GM23338 (cell line): ENCODE data around the gene ARHGEF10L. TPM values are rescaled to one million over a fixed set of nuclear protein-coding genes. Genes with fewer than 3 reads are reported as not detected.
A peak's percentile ranks its signal among the peaks of the same experiment; 100 is the strongest.

ENCODE experiments used
- ATAC-seq: fragments of 200-7000 bp; cut with Tn5 transposase; 3 replicates; pipeline ENCODE4 v1.9.1; 2020
- DNase-seq: peaks from one replicate; pipeline ENCODE4 v3.0.0-alpha.2; 2015; ENCODE audit warnings: low spot score
- H2AFZ ChIP-seq: fragments of 200-600 bp; sonication (generic); 2 replicates; pipeline ENCODE4 v1.8.0; 2016; ENCODE audit warnings: antibody characterized with exemption, mild to moderate bottlenecking, moderate library complexity
- H3F3A ChIP-seq: fragments of 200-600 bp; sonication (generic); replicated peaks from 2 replicates; pipeline ENCODE4 v1.8.0; 2017; ENCODE audit warnings: antibody characterized with exemption, mixed run types, low read depth
- H3K27ac ChIP-seq: fragments of 200-600 bp; sonication (generic); 2 replicates; pipeline ENCODE4 v1.6.1; 2016; ENCODE audit warnings: low read depth
- H3K27me3 ChIP-seq: fragments of 200-600 bp; sonication (generic); 2 replicates; pipeline ENCODE4 v1.8.0; 2016; ENCODE audit warnings: mild to moderate bottlenecking, mixed run types, moderate library complexity; ENCODE audit not compliant: insufficient read depth
- H3K36me3 ChIP-seq: fragments of 200-600 bp; sonication (generic); 2 replicates; pipeline ENCODE4 v1.8.0; 2016; ENCODE audit warnings: mild to moderate bottlenecking; ENCODE audit not compliant: insufficient read depth
- H3K4me1 ChIP-seq: fragments of 200-600 bp; sonication (generic); 2 replicates; pipeline ENCODE4 v1.8.0; 2016; ENCODE audit warnings: mild to moderate bottlenecking, moderate library complexity; ENCODE audit not compliant: insufficient read depth
- H3K4me2 ChIP-seq: fragments of 200-600 bp; sonication (generic); 2 replicates; pipeline ENCODE4 v1.7.1; 2017; ENCODE audit warnings: mixed run types
- H3K4me3 ChIP-seq: fragments of 200-600 bp; sonication (generic); 2 replicates; pipeline ENCODE4 v1.6.1; 2016; ENCODE audit warnings: mixed run types
- H3K79me2 ChIP-seq: fragments of 200-600 bp; sonication (generic); replicated peaks from 2 replicates; pipeline ENCODE4 v1.8.0; 2017; ENCODE audit warnings: mild to moderate bottlenecking; ENCODE audit not compliant: insufficient read depth
- H3K9me2 ChIP-seq: fragments of 200-600 bp; sonication (generic); 2 replicates; pipeline ENCODE4 v1.8.0; 2017; ENCODE audit not compliant: insufficient read depth
- H4K20me1 ChIP-seq: fragments of 200-600 bp; sonication (generic); replicated peaks from 2 replicates; pipeline ENCODE4 v1.8.0; 2017; ENCODE audit warnings: mild to moderate bottlenecking; ENCODE audit not compliant: insufficient read depth
- H3K27ac Mint-ChIP-seq: 2 replicates; pipeline ENCODE4 v1.8.0; 2020; ENCODE audit warnings: inconsistent platforms, mild to moderate bottlenecking, moderate library complexity, mixed read lengths
- H3K27me3 Mint-ChIP-seq: 3 replicates; pipeline ENCODE4 v1.8.0; 2022; ENCODE audit warnings: low read depth, mild to moderate bottlenecking, moderate library complexity, mixed read lengths, inconsistent platforms; ENCODE audit not compliant: insufficient read depth, poor library complexity
- H3K36me3 Mint-ChIP-seq: 3 replicates; pipeline ENCODE4 v1.8.0; 2021; ENCODE audit warnings: low read depth, mild to moderate bottlenecking, inconsistent platforms, moderate library complexity, mixed read lengths
- H3K4me1 Mint-ChIP-seq: 3 replicates; pipeline ENCODE4 v1.8.0; 2020; ENCODE audit warnings: mild to moderate bottlenecking, inconsistent platforms, mixed read lengths
- H3K4me3 Mint-ChIP-seq: 3 replicates; pipeline ENCODE4 v1.8.0; 2021; ENCODE audit warnings: moderate library complexity, mild to moderate bottlenecking, inconsistent platforms, mixed read lengths
- H3K9me3 Mint-ChIP-seq: 3 replicates; pipeline ENCODE4 v1.8.0; 2020; ENCODE audit warnings: moderate library complexity, mild to moderate bottlenecking, inconsistent platforms, mixed read lengths
- EZH2 ChIP-seq: fragments of 200-600 bp; sonication (generic); IDR thresholded peaks from one replicate; pipeline ENCODE4 v1.8.0; 2017; ENCODE audit warnings: antibody characterized with exemption, mild to moderate bottlenecking, low read depth; ENCODE audit not compliant: unreplicated experiment
- JUNB ChIP-seq: IDR thresholded peaks from one replicate; pipeline ENCODE4 v1.6.1; 2016; ENCODE audit warnings: antibody characterized with exemption; ENCODE audit not compliant: unreplicated experiment
- NANOG ChIP-seq: IDR thresholded peaks from 2 replicates; pipeline ENCODE4 v1.6.1; 2016; ENCODE audit warnings: antibody characterized with exemption, borderline replicate concordance
- POLR2AphosphoS5 ChIP-seq: IDR thresholded peaks from 2 replicates; pipeline ENCODE4 v1.6.1; 2016; ENCODE audit warnings: antibody characterized with exemption, low read depth
- STAT1 ChIP-seq: IDR thresholded peaks from one replicate; pipeline ENCODE4 v1.6.1; 2016; ENCODE audit warnings: antibody characterized with exemption; ENCODE audit not compliant: unreplicated experiment
- polyA plus RNA-seq: library from polyadenylated mRNA; unstranded; fragments of >200 nt; fragmentation: Nextera tagmentation; extraction: Ambion mirVana; gene quantifications from 2 replicates; pipeline ENCODE4 v1.2.1, GENCODE V29; 2016
- total RNA-seq: library from RNA; depleted of rRNA; stranded (reverse); fragments of >200 nt; shearing (Covaris generic); gene quantifications from 2 replicates; pipeline ENCODE4 v1.2.3, GENCODE V29; 2014
- TF ChIP-seq, protein P1 (sequence below): fragments of 250-450 bp; sonication (Bioruptor Pico); IDR thresholded peaks from 2 replicates; pipeline ENCODE4 v1.5.0; 2020; ENCODE audit warnings: mild to moderate bottlenecking, moderate library complexity
- TF ChIP-seq, protein P2 (sequence below), 2 experiments: fragments of 200-600 bp in 1 of 2; sonication (generic) in 1 of 2; conservative IDR thresholded peaks; 2 replicates each; pipeline versions ENCODE4 v1.5.1 to v1.6.1; 2016 to 2017; ENCODE audit warnings: antibody characterized with exemption in 2 of 2, low read depth in 2 of 2, mild to moderate bottlenecking in 2 of 2, moderate library complexity in 1 of 2
- TF ChIP-seq, protein P3 (sequence below): IDR thresholded peaks from 2 replicates; pipeline ENCODE4 v1.6.1; 2016; ENCODE audit warnings: antibody characterized with exemption
- TF ChIP-seq, protein P4 (sequence below): IDR thresholded peaks from one replicate; pipeline ENCODE4 v1.6.1; 2018; ENCODE audit warnings: antibody characterized with exemption; ENCODE audit not compliant: unreplicated experiment

The ARHGEF10L gene
- total and polyA plus RNA-seq, 2 experiments from 2014 or later, result 12.1 to 46.8 TPM

DNA sequence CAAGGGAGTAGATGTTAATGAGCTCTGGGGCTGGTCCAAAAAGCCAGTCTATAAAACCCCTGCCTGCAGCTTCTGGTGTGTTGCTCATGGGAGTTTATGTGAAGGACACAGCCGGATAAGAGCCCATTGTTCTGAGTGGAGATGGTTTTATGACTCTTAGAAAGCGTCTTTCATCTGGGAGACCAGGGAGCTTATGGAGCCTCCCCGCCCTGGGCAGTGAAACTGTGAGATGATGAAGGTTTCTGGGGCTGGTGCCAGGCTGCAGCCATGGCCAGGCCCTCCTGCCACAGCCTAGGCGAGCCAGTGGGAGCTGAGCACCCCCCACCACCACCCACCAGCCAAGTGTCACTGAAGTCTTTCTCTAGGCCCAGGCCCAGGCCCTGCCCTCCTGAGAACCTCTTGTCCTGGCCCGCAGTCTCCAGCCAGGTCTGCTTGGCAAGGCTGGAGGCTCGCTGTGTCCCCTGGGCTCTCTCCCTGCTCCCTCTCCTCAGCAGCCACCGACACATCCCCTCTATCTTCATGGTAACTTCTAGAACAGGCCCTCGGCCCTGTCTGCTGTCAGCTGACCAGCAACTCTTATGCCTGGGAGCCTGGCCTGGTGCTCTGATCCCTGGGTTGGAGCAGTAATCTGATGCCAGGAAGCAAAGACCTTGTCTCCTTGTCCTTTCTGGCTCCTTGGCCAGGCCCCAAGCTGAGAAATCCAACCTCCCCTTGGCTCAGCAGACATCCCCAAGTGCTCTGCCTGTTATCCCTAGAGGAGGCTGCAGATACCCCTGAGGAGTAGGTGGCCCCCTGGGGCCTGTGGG lies 7.6 kb upstream of the ARHGEF10L start:
- peak; percentile 44 for ATAC-seq
- peaks cover 12% of the 10 kb centered on the region for H3K27me3 Mint-ChIP-seq

More for the DNA sequence above, 7.6 kb upstream of the ARHGEF10L start:
- no peaks in the 10 kb centered on the region; the same call in 2 of the 3 replicates for H3K9me3 Mint-ChIP-seq
- no peaks in the 10 kb centered on the region for H3K79me2 ChIP-seq
- no peak for DNase-seq
- no peak overlapping the region for H3K4me3 Mint-ChIP-seq
- no peaks in the 10 kb centered on the region for H3K36me3 ChIP-seq
- no peaks in the 10 kb centered on the region for H3K27me3 ChIP-seq
- H3K4me3 ChIP-seq, result no peak overlapping the region
- H3K27ac Mint-ChIP-seq, result no peak overlapping the region
- H3K4me1 ChIP-seq, result peaks cover 18% of the 10 kb centered on the region
- H3K27ac ChIP-seq, result no peak overlapping the region
- no peaks in the 10 kb centered on the region for H3K9me2 ChIP-seq
- H4K20me1 ChIP-seq, result no peaks in the 10 kb centered on the region
- H3F3A ChIP-seq, result peaks cover 6% of the 10 kb centered on the region
- no peaks in the 10 kb centered on the region for H3K36me3 Mint-ChIP-seq
- H3K4me2 ChIP-seq, result no peak overlapping the region
- peaks cover 36% of the 10 kb centered on the region for H3K4me1 Mint-ChIP-seq
- peak overlapping the region; percentile 63; the same call in 1 of the 2 replicates for H2AFZ ChIP-seq
- TF ChIP-seq STAT1, result no peak
- TF ChIP-seq, protein P1, sequence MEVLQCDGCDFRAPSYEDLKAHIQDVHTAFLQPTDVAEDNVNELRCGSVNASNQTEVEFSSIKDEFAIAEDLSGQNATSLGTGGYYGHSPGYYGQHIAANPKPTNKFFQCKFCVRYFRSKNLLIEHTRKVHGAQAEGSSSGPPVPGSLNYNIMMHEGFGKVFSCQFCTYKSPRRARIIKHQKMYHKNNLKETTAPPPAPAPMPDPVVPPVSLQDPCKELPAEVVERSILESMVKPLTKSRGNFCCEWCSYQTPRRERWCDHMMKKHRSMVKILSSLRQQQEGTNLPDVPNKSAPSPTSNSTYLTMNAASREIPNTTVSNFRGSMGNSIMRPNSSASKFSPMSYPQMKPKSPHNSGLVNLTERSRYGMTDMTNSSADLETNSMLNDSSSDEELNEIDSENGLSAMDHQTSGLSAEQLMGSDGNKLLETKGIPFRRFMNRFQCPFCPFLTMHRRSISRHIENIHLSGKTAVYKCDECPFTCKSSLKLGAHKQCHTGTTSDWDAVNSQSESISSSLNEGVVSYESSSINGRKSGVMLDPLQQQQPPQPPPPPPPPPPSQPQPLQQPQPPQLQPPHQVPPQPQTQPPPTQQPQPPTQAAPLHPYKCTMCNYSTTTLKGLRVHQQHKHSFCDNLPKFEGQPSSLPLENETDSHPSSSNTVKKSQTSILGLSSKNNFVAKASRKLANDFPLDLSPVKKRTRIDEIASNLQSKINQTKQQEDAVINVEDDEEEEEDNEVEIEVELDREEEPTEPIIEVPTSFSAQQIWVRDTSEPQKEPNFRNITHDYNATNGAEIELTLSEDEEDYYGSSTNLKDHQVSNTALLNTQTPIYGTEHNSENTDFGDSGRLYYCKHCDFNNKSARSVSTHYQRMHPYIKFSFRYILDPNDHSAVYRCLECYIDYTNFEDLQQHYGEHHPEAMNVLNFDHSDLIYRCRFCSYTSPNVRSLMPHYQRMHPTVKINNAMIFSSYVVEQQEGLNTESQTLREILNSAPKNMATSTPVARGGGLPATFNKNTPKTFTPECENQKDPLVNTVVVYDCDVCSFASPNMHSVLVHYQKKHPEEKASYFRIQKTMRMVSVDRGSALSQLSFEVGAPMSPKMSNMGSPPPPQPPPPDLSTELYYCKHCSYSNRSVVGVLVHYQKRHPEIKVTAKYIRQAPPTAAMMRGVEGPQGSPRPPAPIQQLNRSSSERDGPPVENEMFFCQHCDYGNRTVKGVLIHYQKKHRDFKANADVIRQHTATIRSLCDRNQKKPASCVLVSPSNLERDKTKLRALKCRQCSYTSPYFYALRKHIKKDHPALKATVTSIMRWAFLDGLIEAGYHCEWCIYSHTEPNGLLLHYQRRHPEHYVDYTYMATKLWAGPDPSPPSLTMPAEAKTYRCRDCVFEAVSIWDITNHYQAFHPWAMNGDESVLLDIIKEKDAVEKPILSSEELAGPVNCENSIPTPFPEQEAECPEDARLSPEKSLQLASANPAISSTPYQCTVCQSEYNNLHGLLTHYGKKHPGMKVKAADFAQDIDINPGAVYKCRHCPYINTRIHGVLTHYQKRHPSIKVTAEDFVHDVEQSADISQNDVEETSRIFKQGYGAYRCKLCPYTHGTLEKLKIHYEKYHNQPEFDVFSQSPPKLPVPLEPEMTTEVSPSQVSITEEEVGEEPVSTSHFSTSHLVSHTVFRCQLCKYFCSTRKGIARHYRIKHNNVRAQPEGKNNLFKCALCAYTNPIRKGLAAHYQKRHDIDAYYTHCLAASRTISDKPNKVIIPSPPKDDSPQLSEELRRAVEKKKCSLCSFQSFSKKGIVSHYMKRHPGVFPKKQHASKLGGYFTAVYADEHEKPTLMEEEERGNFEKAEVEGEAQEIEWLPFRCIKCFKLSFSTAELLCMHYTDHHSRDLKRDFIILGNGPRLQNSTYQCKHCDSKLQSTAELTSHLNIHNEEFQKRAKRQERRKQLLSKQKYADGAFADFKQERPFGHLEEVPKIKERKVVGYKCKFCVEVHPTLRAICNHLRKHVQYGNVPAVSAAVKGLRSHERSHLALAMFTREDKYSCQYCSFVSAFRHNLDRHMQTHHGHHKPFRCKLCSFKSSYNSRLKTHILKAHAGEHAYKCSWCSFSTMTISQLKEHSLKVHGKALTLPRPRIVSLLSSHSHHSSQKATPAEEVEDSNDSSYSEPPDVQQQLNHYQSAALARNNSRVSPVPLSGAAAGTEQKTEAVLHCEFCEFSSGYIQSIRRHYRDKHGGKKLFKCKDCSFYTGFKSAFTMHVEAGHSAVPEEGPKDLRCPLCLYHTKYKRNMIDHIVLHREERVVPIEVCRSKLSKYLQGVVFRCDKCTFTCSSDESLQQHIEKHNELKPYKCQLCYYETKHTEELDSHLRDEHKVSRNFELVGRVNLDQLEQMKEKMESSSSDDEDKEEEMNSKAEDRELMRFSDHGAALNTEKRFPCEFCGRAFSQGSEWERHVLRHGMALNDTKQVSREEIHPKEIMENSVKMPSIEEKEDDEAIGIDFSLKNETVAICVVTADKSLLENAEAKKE (CRISPR knock-in tag), result no peak
- TF ChIP-seq, protein P2, sequence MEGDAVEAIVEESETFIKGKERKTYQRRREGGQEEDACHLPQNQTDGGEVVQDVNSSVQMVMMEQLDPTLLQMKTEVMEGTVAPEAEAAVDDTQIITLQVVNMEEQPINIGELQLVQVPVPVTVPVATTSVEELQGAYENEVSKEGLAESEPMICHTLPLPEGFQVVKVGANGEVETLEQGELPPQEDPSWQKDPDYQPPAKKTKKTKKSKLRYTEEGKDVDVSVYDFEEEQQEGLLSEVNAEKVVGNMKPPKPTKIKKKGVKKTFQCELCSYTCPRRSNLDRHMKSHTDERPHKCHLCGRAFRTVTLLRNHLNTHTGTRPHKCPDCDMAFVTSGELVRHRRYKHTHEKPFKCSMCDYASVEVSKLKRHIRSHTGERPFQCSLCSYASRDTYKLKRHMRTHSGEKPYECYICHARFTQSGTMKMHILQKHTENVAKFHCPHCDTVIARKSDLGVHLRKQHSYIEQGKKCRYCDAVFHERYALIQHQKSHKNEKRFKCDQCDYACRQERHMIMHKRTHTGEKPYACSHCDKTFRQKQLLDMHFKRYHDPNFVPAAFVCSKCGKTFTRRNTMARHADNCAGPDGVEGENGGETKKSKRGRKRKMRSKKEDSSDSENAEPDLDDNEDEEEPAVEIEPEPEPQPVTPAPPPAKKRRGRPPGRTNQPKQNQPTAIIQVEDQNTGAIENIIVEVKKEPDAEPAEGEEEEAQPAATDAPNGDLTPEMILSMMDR (conservative IDR thresholded peaks at IDR 0.05; ENCODE audit: low read depth in 2 of 2), result no peak
- TF ChIP-seq, protein P3, sequence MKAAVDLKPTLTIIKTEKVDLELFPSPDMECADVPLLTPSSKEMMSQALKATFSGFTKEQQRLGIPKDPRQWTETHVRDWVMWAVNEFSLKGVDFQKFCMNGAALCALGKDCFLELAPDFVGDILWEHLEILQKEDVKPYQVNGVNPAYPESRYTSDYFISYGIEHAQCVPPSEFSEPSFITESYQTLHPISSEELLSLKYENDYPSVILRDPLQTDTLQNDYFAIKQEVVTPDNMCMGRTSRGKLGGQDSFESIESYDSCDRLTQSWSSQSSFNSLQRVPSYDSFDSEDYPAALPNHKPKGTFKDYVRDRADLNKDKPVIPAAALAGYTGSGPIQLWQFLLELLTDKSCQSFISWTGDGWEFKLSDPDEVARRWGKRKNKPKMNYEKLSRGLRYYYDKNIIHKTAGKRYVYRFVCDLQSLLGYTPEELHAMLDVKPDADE, result no peak
- no peak for TF ChIP-seq POLR2AphosphoS5
- no peak for TF ChIP-seq EZH2
- no peak for TF ChIP-seq NANOG
- TF ChIP-seq JUNB, result no peak
- TF ChIP-seq, protein P4, sequence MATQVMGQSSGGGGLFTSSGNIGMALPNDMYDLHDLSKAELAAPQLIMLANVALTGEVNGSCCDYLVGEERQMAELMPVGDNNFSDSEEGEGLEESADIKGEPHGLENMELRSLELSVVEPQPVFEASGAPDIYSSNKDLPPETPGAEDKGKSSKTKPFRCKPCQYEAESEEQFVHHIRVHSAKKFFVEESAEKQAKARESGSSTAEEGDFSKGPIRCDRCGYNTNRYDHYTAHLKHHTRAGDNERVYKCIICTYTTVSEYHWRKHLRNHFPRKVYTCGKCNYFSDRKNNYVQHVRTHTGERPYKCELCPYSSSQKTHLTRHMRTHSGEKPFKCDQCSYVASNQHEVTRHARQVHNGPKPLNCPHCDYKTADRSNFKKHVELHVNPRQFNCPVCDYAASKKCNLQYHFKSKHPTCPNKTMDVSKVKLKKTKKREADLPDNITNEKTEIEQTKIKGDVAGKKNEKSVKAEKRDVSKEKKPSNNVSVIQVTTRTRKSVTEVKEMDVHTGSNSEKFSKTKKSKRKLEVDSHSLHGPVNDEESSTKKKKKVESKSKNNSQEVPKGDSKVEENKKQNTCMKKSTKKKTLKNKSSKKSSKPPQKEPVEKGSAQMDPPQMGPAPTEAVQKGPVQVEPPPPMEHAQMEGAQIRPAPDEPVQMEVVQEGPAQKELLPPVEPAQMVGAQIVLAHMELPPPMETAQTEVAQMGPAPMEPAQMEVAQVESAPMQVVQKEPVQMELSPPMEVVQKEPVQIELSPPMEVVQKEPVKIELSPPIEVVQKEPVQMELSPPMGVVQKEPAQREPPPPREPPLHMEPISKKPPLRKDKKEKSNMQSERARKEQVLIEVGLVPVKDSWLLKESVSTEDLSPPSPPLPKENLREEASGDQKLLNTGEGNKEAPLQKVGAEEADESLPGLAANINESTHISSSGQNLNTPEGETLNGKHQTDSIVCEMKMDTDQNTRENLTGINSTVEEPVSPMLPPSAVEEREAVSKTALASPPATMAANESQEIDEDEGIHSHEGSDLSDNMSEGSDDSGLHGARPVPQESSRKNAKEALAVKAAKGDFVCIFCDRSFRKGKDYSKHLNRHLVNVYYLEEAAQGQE, result no peak
